Suprapubic skin (tissue), 3 donors: Measurements from ENCODE around the gene PCED1B.

Source experiments
- CTCF ChIP-seq, 2 donors: fragments of 200-600 bp in 1 of 2; fragments of 450-650 bp in 1 of 2; sonication (generic) in 1 of 2; IDR thresholded peaks; one replicate each; pipeline ENCODE4 v1.5.1; 2016 to 2019; ENCODE audit warnings: antibody characterized with exemption in 2 of 2, mild to moderate bottlenecking in 1 of 2, moderate library complexity in 1 of 2
- POLR2A ChIP-seq, 2 donors: fragments of 450-650 bp; IDR thresholded peaks; one replicate each; pipeline ENCODE4 v1.6.1; 2017; ENCODE audit warnings: antibody characterized with exemption in 2 of 2, mild to moderate bottlenecking in 2 of 2, moderate library complexity in 2 of 2

GRCh38 chr12:47067771-47068431 is 11.5 kb upstream of the PCED1B start:
- no peak for TF ChIP-seq POLR2A (IDR thresholded peaks at IDR 0.05)
- no peak for TF ChIP-seq CTCF (IDR thresholded peaks at IDR 0.05)
